ENCODE data around the gene TGFBR1.
A peak's percentile ranks its signal among the peaks of the same experiment; 100 is the strongest.
"Not testable (repeated sequence)": the region's sequence is repeated elsewhere in the genome, so short reads cannot be mapped to it uniquely, and the experiment has no call there.

TGFBR1 gene

DNA sequence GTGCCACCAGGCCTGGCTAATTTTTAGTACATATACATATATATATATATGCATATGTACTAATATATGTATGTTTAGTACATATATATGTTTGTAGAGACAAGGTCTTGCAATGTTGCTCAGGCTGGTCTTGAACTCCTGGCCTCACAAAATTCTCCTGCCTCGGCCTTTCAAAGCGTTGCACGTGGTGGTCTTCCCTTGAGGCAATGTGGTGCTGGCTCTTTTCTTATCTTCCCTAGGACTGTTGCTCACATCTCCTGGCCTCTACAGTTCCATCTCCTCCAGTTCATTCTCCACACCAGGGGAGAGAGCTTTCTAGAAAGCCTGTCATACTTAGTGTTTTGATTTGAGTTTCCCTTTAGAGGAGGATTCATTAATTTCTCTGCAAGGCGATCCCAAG is 28.9 kb upstream of the TGFBR1 start:
- no peak for DNase-seq (ENCODE audit: low read depth in 2 of 2)

DNA sequence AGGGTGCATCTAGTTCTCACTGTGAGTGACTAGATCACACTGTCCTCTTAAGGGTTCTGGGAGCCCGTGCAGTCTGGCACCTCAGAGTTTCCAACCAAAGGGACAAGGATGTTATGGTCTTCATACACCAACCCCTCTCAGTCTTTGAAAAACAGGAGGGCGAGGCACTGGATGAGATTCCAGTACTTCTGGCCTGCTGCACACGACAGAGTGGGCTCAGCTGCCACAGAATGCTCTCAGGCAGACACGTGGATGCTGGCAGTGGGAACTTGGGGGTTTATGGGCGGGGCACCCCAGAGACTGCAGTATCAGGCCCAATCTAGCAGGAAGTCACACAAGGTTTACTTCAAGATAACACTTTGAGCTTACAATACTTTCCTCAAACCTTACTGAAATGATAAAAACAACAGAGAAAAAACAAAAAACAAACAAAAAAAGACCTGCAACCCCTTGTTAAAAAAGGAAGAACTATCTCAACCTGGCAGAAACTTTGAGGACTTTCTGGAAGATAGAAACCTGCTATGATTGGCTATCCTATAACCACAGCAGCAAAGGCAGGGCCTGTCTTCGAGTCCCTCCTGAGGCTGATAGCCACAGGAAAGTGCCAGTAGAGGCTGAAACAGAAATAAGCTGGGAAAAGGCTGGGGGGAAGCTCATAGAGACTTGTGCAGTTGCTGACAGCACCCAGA is 28.3 kb upstream of the TGFBR1 start:
- no peak for DNase-seq (ENCODE audit: low read depth in 2 of 2)

DNA sequence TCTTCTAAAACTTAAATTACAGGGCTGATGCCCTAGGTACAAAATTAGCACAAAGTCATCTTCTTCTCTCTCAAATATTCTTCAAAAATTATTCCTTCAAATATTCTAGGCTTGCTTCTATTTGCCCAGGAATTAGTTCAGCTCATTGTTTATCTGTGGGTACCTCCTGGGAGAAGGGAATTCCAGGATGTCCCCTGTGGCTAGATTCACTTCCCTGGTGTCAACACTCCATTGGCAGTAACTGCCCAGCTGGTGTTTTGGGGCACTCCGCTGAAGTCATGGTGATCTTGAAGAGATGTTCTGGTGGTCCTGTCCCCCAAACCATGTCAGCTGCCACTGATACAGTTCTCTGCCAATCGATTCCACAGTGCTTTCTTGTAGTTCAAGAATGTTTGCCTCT is 26.2 kb upstream of the TGFBR1 start:
- no peak for DNase-seq (ENCODE audit: low read depth in 2 of 2)

DNA sequence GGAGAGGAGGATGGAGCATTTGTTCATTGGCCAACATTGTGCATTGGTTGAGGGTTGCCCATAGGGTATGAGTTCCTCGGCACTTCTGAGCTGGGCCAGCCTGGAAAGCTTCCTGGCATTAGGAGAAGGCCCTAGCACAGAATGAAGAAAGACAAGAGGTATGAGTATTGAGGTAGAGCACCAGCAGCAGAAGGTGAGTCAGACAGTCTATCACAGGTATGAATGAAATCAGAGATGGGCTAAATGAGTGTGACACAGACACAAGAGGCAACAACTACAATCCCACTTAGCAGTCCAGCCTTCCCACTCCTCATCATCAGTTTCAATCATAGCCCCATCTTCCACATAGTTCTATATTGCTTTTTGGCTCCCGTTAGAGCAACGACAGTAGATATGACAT is 25.4 kb upstream of the TGFBR1 start:
- no peak for DNase-seq (ENCODE audit: low read depth in 2 of 2)

DNA sequence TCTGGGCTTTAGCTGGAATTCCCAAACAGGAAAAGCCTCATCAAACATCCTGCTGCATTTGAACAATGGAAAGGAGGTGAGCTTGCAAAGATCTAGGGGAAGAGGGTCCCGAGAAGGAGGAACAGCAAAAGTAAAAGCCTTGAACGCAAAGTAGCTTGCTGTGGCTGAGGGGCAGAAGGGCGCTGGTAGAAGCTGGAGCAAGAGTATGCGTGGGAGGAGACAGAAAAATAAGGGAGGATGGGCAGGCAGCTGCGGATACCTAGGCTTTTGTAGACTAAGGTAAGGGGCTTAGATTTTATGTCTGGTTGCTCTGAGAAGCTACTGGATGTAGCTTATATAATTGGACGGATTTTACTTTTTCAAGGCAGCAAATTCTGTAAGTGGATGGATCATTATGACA is 21.9 kb upstream of the TGFBR1 start:
- DNase-seq (ENCODE audit: low read depth in 2 of 2) = no peak

DNA sequence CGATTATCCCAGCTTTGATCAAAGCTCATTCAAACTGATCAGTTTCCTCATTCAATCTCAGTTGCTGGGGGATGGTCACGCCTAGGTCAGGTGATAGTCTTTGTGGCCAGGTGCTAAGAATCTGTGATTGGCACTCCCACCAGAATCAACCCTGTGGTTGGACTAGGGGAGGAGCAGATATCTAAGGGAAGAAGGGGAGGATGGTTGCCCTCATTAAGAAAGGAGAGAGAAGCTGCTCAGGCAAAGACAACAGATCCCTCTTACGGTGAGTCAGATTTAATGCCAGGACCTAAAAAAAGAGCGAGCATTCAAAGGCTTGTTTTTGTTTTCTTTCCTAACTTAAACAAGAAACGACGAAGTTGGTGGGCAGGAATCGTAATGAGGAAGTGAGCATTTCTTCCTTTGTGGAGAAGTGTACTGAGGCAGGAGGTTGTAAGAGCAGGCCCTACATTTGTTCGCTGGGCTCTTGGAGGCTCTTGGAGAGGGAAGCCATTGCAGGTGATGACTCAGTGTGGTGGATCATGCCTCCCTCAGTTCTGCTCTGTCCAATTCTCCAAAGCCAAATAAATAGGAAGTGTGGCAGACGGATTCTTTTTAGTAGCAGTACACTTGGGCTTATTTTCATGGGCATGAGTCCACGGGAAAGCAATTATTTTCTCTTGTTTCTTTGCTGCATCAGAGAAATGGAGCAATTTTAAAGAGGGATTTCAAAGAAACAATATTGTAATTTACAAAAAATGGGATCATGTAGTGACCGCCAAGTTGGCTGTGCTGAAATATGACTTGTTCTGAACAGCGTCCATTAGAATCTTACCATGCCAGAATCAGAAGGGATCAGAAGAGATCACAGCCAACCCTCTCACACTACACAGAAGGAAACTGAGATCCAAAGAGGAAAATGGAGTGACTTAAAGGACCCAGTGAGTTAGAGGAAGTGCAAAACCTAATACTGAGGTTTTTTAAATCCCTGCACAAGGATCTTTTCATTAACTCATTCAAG is 18.7 kb upstream of the TGFBR1 start:
- DNase-seq (ENCODE audit: low read depth in 2 of 2) = no peak

DNA sequence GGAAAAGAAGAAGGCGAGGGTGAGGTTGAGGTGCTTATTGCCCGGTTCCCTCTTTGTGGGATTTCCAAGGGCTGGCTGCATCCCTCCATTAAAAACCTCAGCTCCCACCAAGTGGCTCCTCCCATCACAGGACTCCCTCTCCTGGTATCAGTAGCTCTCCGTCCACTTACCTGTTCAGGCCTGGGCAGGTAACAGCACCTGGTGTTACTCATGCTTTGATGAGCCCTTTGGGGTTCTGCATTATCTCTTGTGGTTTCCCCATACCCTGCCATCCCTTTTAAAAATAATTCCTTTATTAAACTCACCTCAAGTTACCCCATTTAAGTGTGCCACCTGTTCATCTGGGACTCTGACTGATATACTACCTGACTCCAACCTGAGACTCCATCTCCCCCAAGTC is 17.5 kb upstream of the TGFBR1 start:
- no peak for DNase-seq (ENCODE audit: low read depth in 2 of 2)

DNA sequence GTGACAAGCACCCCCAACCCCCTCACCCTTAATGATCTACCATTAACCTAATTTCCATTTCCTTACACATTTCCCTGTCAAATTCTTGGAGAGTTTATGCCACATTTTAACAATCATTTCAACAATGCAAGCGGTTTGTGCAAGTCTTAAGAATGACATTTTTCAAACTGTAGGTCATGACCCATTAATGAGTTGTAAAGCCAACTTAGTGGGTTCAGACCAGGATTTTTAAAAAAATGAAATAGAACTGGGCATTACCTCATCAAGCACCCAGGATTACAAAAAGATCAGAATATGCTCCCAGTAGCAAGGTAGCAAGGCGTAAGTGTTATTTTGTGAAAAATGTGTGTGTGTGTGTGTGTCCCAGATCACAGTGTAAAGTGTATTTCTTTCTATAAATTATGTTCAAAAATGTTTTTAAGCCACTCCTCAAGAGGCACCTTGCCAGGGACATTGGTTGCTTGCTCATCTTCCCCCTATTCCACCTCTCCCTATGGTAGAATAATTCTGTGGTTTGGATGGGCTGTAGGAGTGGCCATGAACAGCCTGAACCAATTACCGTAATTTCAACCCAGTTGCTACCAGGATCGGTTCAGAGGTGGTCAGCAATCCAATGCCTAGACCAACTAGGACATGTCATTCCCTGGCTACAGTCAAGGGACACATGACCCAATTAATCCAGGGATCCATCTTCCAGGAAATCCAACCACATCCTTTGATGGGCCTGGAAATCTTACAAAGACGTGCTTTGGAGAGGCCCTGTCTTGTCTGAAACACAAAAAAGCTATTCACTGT is 14.4 kb upstream of the TGFBR1 start:
- DNase-seq (ENCODE audit: low read depth in 2 of 2) = no peak

DNA sequence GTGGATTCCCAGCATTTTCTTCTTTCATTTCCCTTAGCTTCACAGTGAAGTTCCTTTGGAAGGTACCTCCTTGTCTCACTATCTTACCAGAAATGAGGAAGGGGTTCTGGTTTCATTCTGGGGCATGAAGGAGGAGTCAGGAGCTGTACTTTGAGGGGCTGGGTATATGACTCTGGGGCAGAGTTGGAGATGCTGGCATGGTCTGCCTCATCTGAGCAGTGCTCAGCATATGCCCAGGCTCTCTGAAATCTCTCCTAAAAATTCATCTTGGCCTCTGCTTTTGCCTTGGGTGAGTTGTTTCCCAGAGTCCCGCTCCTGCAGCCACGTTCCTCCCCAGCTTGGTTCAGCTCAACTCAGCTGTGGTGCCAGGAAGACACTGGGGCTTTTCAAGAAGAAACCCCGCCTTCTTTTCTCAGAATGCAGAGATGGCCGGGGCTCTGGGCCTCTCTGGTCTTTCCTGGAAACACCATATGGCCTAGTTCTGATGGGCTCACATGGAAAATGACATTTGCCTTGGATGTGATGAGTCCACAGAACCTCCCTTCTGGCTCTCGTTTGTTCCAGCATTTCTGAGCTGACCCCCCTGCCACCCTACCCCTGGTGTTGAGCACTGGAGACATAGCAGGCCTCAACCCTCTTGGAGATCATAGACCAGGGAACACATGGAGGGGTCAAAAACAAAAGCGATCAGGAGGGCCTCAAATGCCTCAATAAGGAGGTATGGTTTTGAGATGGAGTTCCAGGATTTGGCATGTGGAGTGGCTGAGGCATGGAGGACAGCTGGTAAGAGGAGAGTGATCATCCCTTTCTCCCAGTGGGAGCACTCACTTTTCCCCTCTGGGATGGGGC is 12.0 kb upstream of the TGFBR1 start:
- peak in 1 of 2 donors; percentile 39 for DNase-seq (ENCODE audit: low read depth in 2 of 2)

DNA sequence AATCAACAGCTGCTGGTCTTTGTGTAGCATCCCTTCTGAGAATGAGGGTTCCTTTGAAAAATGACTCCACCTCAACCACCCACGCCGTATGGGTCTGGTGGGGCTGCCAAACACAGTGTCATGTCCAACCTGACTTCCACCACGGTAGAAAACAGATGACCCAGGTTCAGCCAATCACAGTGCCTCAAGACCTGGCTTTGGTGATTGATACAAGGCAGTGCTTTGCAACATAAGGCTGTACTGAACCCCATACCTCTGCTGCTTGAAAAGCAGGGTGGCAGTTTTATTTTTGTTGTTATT is 11.5 kb upstream of the TGFBR1 start:
- DNase-seq (ENCODE audit: low read depth in 2 of 2) = peak in 1 of 2 donors; percentile 25

DNA sequence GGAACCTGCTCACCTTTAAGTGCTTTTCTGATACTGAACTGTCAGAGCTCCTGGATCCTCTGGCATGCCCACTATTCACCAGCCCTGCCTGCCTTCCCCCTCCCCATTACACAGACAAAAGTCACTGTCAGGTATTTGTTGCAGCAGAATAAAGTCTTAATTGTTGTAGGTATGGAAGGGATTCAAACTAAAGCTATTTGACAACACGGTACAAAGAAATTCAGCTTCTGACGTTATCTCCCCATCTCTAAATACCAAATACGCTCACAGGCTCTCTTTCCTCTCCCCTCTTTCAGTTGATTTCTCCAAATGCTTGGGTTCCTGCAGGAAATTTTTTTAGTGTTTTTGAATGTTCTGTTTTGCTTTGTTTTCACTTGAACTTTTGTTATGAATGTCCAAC is 9.3 kb upstream of the TGFBR1 start:
- DNase-seq (ENCODE audit: low read depth in 2 of 2) = no peak

DNA sequence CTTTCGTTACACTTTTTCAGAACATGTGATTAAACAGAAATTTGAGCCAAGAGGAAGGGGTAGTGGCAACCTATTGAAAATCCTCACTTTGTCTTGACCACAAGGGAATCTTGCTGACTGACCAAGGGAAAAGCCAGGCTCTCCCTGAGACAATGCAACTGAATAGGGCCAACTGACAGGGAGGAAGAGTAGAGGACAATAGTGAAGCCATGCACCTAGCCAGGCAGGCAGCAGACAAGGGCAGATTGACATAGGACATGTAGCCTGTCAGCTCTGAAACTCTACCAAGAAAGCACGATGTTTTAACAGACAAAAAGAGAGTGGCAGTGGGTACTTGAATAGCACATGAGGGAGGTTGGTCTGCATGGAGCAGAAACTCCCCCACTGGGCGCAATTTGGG is 8.5 kb upstream of the TGFBR1 start:
- DNase-seq (ENCODE audit: low read depth in 2 of 2) = no peak

DNA sequence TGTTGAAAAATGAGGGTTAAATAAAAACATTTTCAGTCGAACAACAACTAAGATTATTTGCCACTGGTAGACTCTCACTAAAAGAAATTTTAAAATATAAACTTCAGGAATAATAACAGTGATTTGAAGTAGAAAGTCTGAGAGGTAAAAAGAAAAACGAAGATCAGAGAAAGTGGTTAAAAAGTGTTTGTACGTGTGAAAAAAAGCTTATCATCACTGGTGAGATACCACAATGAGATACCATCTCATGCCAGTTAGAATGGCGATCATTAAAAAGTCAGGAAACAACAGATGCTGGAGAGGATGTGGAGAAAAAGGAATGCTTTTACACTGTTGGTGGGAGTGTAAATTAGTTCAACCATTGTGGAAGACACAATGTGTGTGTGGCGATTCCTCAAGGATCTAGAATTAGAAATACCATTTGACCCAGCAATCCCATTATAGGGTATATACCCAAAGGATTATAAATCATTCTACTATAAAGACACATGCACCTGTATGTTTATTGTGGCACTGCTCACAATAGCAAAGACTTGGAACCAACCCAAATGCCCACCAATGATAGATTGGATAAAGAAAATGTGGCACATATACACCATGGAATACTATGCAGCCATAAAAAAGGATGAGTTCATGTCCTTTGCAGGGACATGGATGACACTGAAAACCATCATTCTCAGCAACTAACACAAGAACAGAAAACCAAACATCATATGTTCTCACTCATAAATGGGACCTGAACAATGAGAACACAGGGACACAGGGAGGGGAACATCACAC is 4.9 kb upstream of the TGFBR1 start:
- not testable (repeated sequence) for DNase-seq (ENCODE audit: low read depth in 2 of 2)

DNA sequence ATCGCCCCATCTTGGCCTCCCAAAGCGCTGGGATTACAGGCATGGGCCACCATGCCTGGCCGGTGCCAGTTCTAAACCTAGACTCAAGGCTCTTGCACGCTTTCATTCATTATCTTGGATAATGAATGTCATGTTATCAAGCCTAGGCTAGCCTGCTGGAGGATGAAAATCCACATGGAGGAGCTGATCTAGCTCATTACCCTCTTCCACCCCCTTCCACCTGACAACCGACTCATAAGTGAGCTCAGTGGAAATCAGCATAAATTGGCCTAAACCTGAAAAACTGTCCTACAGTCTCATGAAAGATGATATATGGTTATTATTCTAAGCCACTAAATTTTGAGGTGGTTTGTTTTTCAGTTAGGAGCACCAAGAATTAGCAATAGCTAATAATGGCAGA is 3.6 kb upstream of the TGFBR1 start:
- DNase-seq (ENCODE audit: low read depth in 2 of 2) = no peak

DNA sequence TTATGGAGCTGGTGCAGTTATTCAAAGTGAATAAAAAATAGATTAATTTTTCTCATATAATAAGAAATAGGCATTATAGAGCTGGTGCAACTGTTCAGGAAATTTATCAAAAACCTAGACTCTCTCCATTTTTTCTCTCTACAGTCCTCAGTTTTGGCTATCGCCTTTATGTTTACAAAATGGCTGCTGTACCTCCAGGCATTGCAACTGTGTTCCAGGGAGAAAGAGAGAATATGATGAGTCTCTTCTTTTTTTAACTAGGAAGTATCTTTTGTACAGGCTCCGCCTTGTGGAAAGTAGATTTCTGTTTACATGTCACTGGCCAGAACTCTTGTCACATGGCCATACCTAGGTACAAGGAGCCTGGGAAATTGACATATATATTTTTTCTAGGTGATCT is 3.1 kb upstream of the TGFBR1 start:
- DNase-seq (ENCODE audit: low read depth in 2 of 2) = no peak

DNA sequence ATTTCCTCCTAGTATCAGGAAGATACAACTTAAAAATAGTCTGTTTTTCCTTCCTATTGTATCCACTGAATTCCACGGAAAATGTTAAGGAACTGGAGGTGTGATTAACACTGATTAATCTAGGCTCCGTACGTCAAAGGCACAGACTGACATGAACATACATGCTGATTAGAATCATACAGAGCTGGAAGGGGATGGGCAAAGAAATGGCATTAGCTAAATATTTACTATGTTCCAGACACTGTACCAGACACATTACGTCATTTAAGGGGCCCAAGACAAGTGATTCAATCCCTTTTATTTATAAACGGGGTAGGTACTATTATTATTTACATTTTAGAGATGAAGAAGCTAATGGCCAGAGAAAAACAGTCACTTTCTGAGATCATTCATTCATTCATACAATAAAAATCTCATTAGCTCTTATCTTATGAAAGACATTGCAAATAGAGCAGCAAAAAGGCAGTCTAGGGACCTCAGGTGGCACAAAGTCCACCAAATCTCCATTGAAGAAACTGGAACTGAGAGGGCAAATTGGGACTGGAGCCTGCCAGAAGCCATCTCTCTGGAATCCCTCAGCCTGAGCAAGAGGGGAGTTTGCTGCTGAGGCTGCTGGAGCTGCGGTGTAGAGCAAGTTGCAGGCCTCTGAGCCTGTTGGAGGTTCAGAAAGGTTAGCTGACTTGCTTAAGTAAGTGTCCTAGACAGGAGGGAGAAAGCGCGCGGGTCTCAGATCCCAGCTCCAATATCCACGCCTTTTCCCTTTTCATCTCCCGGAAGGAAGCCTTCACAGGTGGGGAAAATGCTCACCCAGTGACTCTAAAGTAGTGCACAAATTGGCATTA is 1.6 kb upstream of the TGFBR1 start:
- no peak for DNase-seq (ENCODE audit: low read depth in 2 of 2)

DNA sequence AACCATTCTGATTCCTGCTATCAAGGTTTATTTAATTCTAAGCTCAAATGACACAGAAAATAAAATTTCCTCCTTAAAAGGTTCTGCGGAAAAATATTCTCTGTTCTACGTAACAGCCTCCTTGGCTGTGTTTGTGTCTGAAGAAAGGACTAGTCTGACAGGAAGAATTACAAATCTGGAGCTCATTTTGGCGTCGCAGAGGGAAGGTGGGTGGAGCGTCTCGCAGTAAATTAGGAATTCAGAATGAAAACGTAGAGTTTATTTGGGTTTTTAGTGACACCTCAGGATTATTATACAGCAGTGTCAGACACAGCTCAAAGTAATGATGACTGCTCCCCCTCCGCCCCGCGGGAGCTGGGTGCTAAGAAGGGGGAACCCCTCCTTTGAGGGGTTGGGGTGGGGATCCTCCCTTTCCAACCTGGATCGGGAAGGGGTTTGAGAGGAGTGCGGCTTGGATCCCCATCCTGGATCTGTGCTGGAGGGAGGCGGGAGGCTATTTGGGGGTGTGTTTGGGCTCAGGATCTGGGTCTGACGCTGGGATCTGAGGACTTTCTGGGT is 933 bp upstream of the TGFBR1 start:
- DNase-seq (ENCODE audit: low read depth in 2 of 2) = no peak

DNA sequence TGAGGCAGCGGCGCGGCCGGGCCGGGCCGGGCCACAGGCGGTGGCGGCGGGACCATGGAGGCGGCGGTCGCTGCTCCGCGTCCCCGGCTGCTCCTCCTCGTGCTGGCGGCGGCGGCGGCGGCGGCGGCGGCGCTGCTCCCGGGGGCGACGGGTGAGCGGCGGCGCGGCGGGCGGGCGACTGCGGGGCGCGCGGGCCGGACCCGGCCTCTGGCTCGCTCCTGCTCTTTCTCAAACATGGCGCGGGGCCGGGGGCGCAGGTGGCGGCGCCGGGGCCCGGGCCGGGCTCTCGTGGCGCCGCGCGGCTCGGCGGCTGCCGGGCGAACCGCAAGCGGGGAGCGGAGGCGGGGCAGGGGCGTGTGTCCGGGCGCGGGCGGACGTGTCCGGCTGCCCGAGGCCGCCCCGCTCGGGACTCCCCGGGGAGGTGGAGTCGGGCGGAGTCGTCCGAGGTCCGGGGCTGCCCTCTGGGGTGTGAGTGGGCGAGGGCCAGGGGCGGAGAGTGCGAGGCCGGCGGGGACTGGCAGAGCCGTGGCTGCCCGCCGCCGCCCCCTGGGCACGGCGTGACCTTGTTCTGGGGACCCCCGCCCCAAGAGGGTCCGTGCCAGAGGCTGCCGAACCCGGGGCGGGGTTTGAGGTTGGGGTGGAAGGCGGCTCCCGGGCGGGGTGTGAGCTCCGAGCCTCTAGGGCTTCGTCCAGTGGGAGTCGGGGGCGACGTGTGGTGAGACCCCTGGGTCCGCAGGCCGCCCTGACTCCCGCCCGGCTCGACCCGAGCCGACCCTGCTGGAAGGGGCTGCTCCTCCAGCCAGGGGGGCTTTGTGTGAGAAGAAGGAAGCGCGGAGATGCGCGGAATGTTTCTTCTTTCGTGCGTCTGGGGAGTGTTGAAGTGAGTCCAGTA is 485 bp downstream of the TGFBR1 start:
- DNase-seq (ENCODE audit: low read depth in 2 of 2) = peak; percentile 17 to 38

DNA sequence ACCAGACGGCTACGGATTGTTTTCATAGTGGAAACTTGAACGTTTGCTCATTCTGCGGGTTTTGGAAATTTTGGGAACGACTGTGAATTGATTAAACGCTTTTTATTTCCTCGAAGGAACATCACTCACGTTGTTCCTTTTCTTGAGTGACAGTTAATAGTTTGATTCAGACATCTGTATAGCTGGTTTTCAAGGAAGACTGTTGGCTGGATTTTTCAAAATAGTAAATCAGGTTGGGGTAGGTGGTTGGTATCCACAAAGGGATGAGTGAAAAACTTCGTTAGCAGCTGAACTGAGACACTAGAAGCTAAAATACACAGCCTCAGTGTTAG is 1.1 kb downstream of the TGFBR1 start:
- DNase-seq (ENCODE audit: low read depth in 2 of 2) = no peak
